ENCODE data around the gene CLIP4. TPM values are rescaled to one million over a fixed set of nuclear protein-coding genes. Genes with fewer than 3 reads are reported as not detected.
A peak's percentile ranks its signal among the peaks of the same experiment; 100 is the strongest.
"Not testable (repeated sequence)": the region's sequence is repeated elsewhere in the genome, so short reads cannot be mapped to it uniquely, and the experiment has no call there.

Gene CLIP4
- total RNA-seq, 2 experiments from 2014 or later = 25.1 to 26.6 TPM

DNA sequence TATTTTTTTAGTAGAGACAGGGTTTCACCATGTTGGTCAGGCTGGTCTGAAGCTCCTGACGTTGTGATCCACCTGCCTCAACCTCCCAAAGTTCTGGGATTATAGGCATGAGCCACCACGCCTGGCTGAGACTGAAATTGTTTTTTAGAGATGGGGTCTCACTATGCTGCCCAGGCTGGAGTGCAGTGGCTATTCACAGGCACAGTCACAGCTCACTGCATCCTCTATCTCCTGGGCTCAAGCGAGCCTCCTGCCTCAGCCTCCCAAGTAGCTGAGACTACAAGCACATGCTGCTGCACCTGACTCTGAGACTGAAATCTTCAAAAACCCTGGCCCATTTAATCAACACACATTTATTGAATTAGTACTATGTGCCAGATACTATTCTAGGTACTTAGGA, 7.7 kb upstream of the CLIP4 start:
- intact Hi-C loops (cut with micrococcal nuclease) = loop anchor here (2.0 kb wide), 1 partner anchor 89 kb away; no protein-coding TSS in a partner anchor
- CTCF ChIA-PET; DNase-seq; H3K36me3 Mint-ChIP-seq (ENCODE audit: low read depth); H3K4me3 Mint-ChIP-seq; H3K27ac Mint-ChIP-seq; H3K27me3 Mint-ChIP-seq (ENCODE audit: low read depth); H3K9me3 Mint-ChIP-seq; H3K4me1 Mint-ChIP-seq (ENCODE audit: low read depth): not testable (repeated sequence)

DNA sequence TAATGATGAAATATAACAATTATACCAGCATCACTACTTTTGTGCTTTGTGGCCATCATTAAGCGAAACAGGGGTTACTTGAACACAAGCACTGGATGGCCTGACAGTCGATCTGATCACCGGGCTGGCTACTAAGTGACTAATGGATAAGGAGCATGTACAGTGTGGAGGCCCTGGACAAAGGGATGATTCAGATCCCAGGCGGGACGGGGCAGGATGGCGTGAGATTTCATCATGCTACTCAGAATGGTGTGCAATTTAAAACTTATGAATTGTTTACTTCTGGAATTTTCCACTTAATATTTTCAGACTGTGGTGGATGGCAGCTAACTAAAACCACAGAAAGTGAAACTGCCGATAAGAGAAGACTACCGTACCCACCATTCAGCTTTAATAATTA, 7.0 kb upstream of the CLIP4 start:
- intact Hi-C loops (cut with micrococcal nuclease) = no loop called here
- Mint-ChIP-seq H3K4me3 (no peak overlapping the region), H3K36me3 (ENCODE audit: low read depth) (no peaks in the 10 kb centered on the region), H3K9me3 (no peaks in the 10 kb centered on the region), H3K27me3 (ENCODE audit: low read depth) (no peaks in the 10 kb centered on the region), H3K4me1 (ENCODE audit: low read depth) (peaks cover 9% of the 10 kb centered on the region), H3K27ac (no peak overlapping the region)
- CTCF ChIA-PET = no interaction called here
- no peak for DNase-seq

DNA sequence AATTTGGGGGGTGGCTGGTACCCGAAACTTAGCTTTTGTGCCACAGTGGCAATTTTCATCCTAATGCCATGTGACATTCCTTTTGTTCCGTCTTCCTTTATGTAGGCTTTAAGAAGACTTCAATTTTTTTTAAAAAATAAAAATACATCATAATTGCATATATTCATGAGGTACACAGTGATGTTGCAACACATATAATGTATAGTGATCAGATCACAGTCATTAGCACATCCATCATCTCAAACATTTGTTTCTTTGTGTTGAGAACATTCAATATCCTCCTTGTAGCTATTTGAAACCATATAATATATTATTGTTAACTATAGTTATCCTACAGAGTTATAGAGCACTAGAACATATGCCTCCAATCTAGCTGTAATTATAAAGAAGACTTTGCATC, 6.0 kb upstream of the CLIP4 start:
- Mint-ChIP-seq H3K4me1 (ENCODE audit: low read depth) (peaks cover 9% of the 10 kb centered on the region), H3K9me3 (no peaks in the 10 kb centered on the region), H3K27me3 (ENCODE audit: low read depth) (no peaks in the 10 kb centered on the region), H3K27ac (no peak overlapping the region), H3K4me3 (no peak overlapping the region), H3K36me3 (ENCODE audit: low read depth) (no peaks in the 10 kb centered on the region)
- CTCF ChIA-PET = no interaction called here
- DNase-seq = no peak
- intact Hi-C loops (cut with micrococcal nuclease) = no loop called here

DNA sequence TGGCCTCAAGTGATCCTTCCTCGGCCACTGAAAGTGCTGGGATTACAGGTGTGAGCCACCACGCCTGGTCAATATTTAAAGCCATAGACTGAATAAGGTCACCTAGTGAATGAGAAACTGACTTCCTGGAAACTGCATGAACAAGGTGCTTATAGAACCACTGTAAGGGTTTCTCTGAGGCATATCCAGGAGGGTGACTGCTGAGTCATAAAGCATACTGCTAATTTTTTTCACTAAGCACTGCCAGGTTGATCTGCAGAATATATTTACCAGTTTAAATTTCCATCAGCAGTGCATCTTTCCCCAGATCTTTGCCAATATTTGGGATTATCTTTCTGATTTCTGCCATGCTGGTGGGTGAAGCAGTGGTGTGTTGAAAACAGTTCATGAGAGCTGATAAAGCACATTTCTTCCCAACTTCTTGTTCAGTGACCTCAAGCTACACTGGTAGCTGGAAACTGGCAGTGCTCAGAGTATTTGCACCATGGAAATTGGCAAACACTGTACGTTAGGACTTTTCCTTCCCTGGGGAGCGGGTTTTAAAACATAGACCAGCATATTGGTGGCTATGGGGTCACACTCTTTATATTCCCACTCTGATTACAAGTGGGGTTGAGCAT, 4.2 kb upstream of the CLIP4 start:
- Mint-ChIP-seq H3K4me3 (no peak overlapping the region), H3K36me3 (ENCODE audit: low read depth) (peaks cover 4% of the 10 kb centered on the region), H3K4me1 (ENCODE audit: low read depth) (peaks cover 15% of the 10 kb centered on the region), H3K9me3 (no peaks in the 10 kb centered on the region), H3K27me3 (ENCODE audit: low read depth) (peaks cover 3% of the 10 kb centered on the region), H3K27ac (no peak overlapping the region)
- DNase-seq = no peak
- CTCF ChIA-PET = no interaction called here
- intact Hi-C loops (cut with micrococcal nuclease) = loop anchor here (10.0 kb wide), 3 partner anchors 486 to 1124 kb away; partner anchors contain the start of genes FOSL2 and LBH

- H3K27ac Mint-ChIP-seq = no peak overlapping the region
- intact Hi-C loops (cut with micrococcal nuclease) = loop anchor here (10.0 kb wide), 3 partner anchors 488 to 1122 kb away; partner anchors contain the start of genes FOSL2 and LBH
- peaks cover 3% of the 10 kb centered on the region for H3K27me3 Mint-ChIP-seq (ENCODE audit: low read depth)
- H3K4me1 Mint-ChIP-seq (ENCODE audit: low read depth) = peaks cover 26% of the 10 kb centered on the region
- H3K36me3 Mint-ChIP-seq (ENCODE audit: low read depth) = peaks cover 6% of the 10 kb centered on the region
- H3K4me3 Mint-ChIP-seq = no peak overlapping the region
- CTCF ChIA-PET = no interaction called here
- H3K9me3 Mint-ChIP-seq = no peaks in the 10 kb centered on the region
- DNase-seq = no peak
These were observed 2.8 kb upstream of the CLIP4 start for GRCh38 chr2:29112379-29112778.

DNA sequence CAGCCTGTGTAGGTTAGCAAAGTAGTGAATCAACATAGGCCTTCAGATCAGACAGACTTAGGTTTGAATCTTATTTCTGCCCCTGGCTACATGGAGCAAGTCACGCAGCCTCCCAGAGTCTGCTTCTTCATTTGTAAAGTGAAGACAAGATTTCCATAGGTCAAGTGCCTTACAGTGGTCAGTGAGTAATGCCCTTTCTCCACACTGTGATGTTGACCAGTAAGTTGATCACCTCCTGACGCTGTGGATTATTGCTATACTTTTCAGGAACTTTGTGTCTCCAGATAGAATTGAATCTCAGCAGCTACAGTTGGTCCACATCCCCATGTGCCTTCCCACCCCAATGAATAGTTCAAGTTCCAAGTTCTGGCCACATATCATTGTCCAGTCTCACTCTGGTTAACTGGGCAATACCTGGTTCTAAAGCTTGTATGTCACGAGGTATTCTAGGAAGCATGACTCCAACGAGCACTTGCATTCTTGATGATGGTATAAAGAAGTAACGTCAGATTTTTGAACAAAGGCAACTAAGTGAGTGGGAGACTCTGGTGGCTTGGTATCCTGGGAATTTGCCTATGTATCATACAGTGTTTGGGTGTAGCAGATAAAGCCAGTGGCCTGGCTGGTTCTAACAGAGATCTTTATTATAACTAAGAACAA, 2.1 kb upstream of the CLIP4 start:
- peaks cover 7% of the 10 kb centered on the region for H3K36me3 Mint-ChIP-seq (ENCODE audit: low read depth)
- DNase-seq = no peak
- no peak overlapping the region for H3K4me3 Mint-ChIP-seq
- no peaks in the 10 kb centered on the region for H3K9me3 Mint-ChIP-seq
- H3K27me3 Mint-ChIP-seq (ENCODE audit: low read depth) = peaks cover 3% of the 10 kb centered on the region
- CTCF ChIA-PET = interaction anchor here (0.9 to 1.8 kb wide), 2 partner anchors 16 to 145 kb away, joined by 3 read pairs; no protein-coding TSS in a partner anchor
- intact Hi-C loops (cut with micrococcal nuclease) = loop anchor here (10.0 kb wide), 3 partner anchors 488 to 1122 kb away; partner anchors contain the start of genes FOSL2 and LBH
- no peak overlapping the region for H3K27ac Mint-ChIP-seq
- peaks cover 34% of the 10 kb centered on the region for H3K4me1 Mint-ChIP-seq (ENCODE audit: low read depth)

DNA sequence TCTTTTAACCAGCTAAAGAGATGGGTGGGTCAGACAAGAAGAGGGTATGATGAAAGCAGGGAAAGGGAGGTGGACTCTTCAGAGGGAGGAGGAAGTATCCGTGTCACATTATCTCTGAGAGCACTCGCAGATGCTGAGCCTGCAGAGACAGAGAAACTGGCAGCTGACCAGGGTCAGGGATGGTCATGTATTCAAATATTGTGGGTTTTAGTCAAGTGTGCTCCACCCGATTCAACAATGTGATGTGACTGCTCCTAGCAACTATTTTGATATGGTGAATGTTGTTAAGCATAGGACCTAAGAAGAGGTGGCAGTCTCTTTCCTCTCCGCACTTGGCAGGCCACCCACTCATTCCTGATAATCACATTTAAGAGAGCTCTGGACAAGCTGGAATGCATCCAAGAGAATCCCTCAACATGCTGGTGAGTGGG, 1.3 kb upstream of the CLIP4 start:
- Mint-ChIP-seq H3K9me3 (no peaks in the 10 kb centered on the region), H3K36me3 (ENCODE audit: low read depth) (peaks cover 7% of the 10 kb centered on the region), H3K27ac (no peak overlapping the region), H3K4me1 (ENCODE audit: low read depth) (peaks cover 38% of the 10 kb centered on the region), H3K4me3 (peak overlapping the region; percentile 80), H3K27me3 (ENCODE audit: low read depth) (peaks cover 3% of the 10 kb centered on the region)
- intact Hi-C loops (cut with micrococcal nuclease) = loop anchor here (10.0 kb wide), 3 partner anchors 489 to 1121 kb away; partner anchors contain the start of genes FOSL2 and LBH
- CTCF ChIA-PET = interaction anchor here (0.9 to 1.8 kb wide), 2 partner anchors 15 to 146 kb away, joined by 3 read pairs; no protein-coding TSS in a partner anchor
- no peak for DNase-seq

GRCh38 chr2:29114586-29114945, 649 bp upstream of the CLIP4 start:
- peak overlapping the region; percentile 84 for H3K27ac Mint-ChIP-seq
- peaks cover 7% of the 10 kb centered on the region for H3K36me3 Mint-ChIP-seq (ENCODE audit: low read depth)
- peaks cover 3% of the 10 kb centered on the region for H3K27me3 Mint-ChIP-seq (ENCODE audit: low read depth)
- H3K9me3 Mint-ChIP-seq = no peaks in the 10 kb centered on the region
- CTCF ChIA-PET = interaction anchor here (1.8 kb wide), 1 partner anchor 15 kb away, joined by 3 read pairs; no protein-coding TSS in a partner anchor
- intact Hi-C loops (cut with micrococcal nuclease) = loop anchor here (10.0 kb wide), 3 partner anchors 490 to 1120 kb away; partner anchors contain the start of genes FOSL2 and LBH
- peaks cover 44% of the 10 kb centered on the region for H3K4me1 Mint-ChIP-seq (ENCODE audit: low read depth)
- peak overlapping the region; percentile 80 for H3K4me3 Mint-ChIP-seq
- no peak for DNase-seq

GRCh38 chr2:29115797-29116781, 874 bp downstream of the CLIP4 start:
- Mint-ChIP-seq H3K27me3 (ENCODE audit: low read depth) (peaks cover 3% of the 10 kb centered on the region), H3K4me1 (ENCODE audit: low read depth) (peaks cover 52% of the 10 kb centered on the region), H3K4me3 (peak overlapping the region; percentile 90), H3K27ac (peak overlapping the region; percentile 87), H3K9me3 (no peaks in the 10 kb centered on the region), H3K36me3 (ENCODE audit: low read depth) (peaks cover 7% of the 10 kb centered on the region)
- peak; percentile 90 for DNase-seq
- intact Hi-C loops (cut with micrococcal nuclease) = loop anchor here (1.0 to 10.0 kb wide), 10 partner anchors 14 to 1119 kb away; partner anchors contain the start of genes FOSL2, LBH, TRMT61B and YPEL5
- CTCF ChIA-PET = interaction anchor here (1.0 to 2.9 kb wide), 2 partner anchors 14 to 101 kb away, joined by 3 to 8 read pairs; no protein-coding TSS in a partner anchor

GRCh38 chr2:29117636-29118303, 2.6 kb downstream of the CLIP4 start:
- intact Hi-C loops (cut with micrococcal nuclease) = loop anchor here (2.0 to 10.0 kb wide), 7 partner anchors 200 to 1117 kb away; partner anchors contain the start of genes FOSL2, LBH, TRMT61B and YPEL5
- peaks cover 3% of the 10 kb centered on the region for H3K27me3 Mint-ChIP-seq (ENCODE audit: low read depth)
- no peak for DNase-seq
- H3K36me3 Mint-ChIP-seq (ENCODE audit: low read depth) = peaks cover 15% of the 10 kb centered on the region
- H3K4me1 Mint-ChIP-seq (ENCODE audit: low read depth) = peaks cover 51% of the 10 kb centered on the region
- no peak overlapping the region for H3K27ac Mint-ChIP-seq
- no peaks in the 10 kb centered on the region for H3K9me3 Mint-ChIP-seq
- no peak overlapping the region for H3K4me3 Mint-ChIP-seq
- CTCF ChIA-PET = interaction anchor here (0.6 to 2.9 kb wide), 3 partner anchors 8 to 16 kb away, joined by 3 to 8 read pairs (median 8); no protein-coding TSS in a partner anchor

DNA sequence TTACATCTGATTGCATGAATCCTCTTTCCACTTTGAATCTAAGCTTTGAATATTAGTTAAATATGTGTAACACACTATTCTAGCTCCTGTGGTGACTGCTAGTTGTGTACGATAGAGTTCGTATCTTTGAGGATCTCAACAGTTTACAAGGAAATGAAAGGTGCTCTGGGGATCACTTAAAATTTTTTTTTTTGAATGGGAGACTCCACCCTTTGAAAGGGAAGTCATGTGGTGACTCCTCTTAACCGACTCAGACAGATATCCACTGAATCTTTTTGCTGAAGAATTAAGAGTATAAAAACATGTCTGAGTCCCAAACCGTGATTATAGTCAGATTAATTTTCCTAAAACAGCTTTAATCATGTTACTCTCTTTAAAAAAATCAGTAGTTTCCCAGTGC, 4.0 kb downstream of the CLIP4 start:
- Mint-ChIP-seq H3K4me1 (ENCODE audit: low read depth) (peaks cover 63% of the 10 kb centered on the region), H3K27ac (peak overlapping the region; percentile 19), H3K9me3 (peaks cover 9% of the 10 kb centered on the region), H3K36me3 (ENCODE audit: low read depth) (peaks cover 27% of the 10 kb centered on the region), H3K4me3 (no peak overlapping the region), H3K27me3 (ENCODE audit: low read depth) (peaks cover 3% of the 10 kb centered on the region)
- CTCF ChIA-PET = interaction anchor here (0.6 to 1.3 kb wide), 2 partner anchors 11 to 1377 kb away, joined by 3 to 4 read pairs; no protein-coding TSS in a partner anchor
- intact Hi-C loops (cut with micrococcal nuclease) = loop anchor here (5.0 to 10.0 kb wide), 6 partner anchors 198 to 1116 kb away; partner anchors contain the start of genes FOSL2, LBH and YPEL5
- DNase-seq = no peak
